SU-DHL-6 (cell line): ENCODE data around the gene HSDL1.

Experiments used
- EZH2phosphoT487 ChIP-seq: fragments of 200-600 bp; sonication (generic), shearing (Covaris generic); conservative IDR thresholded peaks from 2 replicates; pipeline ENCODE4 v1.6.1; 2018; ENCODE audit warnings: mild to moderate bottlenecking, antibody characterized with exemption, low read length, moderate library complexity, mixed read lengths
- TF ChIP-seq, protein P1 (sequence below): fragments of 200-600 bp; sonication (generic); IDR thresholded peaks from one replicate; pipeline ENCODE4 v1.5.1; 2017; ENCODE audit warnings: antibody characterized with exemption, mild to moderate bottlenecking, low read length, moderate library complexity; ENCODE audit not compliant: insufficient read depth, poor library complexity, severe bottlenecking

DNA sequence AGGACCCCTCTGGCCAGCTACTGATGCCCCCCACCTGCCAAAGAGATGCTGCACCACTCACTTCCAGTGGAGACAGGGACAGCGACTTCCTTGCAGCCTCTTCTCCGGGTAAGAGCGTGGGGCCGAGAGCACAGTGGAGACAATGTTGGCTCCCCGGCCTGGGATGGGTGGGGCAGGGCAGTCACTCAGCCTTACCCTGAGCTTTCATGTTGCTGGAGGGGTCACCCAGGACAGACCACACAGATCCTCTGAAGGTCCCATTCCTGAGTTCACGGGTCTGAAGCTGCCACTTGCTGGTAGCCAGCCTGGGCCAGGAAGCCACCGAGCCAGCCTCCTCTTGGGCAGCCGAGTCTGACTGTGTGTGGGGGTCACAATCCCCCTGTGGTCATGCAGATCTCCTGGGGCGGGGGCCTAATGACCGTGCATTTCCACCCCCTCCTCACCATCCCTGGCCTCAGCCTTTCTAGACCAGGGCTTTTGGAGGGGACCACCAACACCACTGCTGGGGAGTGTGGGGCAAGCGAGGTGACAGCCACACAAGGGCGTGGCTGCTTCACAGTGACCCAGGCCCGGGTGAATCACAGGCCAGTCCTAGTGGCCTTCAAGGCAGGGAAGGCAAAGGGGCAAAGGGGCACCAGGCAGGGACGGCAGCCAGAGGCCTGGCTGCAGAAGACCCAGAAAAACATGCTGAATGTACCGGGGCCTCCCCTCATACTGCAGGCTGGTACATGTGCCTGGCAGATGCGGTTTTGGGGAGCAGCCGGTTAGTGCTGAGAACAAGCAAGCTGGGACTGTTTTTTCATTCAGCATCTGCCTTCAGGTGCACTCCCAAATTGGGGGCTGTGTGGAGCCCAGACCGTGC is 31.4 kb upstream of the HSDL1 start:
- TF ChIP-seq, protein P1, sequence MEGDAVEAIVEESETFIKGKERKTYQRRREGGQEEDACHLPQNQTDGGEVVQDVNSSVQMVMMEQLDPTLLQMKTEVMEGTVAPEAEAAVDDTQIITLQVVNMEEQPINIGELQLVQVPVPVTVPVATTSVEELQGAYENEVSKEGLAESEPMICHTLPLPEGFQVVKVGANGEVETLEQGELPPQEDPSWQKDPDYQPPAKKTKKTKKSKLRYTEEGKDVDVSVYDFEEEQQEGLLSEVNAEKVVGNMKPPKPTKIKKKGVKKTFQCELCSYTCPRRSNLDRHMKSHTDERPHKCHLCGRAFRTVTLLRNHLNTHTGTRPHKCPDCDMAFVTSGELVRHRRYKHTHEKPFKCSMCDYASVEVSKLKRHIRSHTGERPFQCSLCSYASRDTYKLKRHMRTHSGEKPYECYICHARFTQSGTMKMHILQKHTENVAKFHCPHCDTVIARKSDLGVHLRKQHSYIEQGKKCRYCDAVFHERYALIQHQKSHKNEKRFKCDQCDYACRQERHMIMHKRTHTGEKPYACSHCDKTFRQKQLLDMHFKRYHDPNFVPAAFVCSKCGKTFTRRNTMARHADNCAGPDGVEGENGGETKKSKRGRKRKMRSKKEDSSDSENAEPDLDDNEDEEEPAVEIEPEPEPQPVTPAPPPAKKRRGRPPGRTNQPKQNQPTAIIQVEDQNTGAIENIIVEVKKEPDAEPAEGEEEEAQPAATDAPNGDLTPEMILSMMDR, result no peak
- TF ChIP-seq EZH2phosphoT487, result no peak
